Parathyroid adenoma (tissue), 2 donors: ENCODE data around the gene MCU.
A peak's percentile ranks its signal among the peaks of the same experiment; 100 is the strongest.
"Not testable (repeated sequence)": the region's sequence is repeated elsewhere in the genome, so short reads cannot be mapped to it uniquely, and the experiment has no call there.

Experiments
- H2AFZ ChIP-seq: fragments of 300-600 bp; sonication (generic); one replicate; pipeline ENCODE4 v1.7.0; 2017; ENCODE audit warnings: antibody characterized with exemption, mild to moderate bottlenecking
- H3K27ac ChIP-seq: fragments of 300-600 bp; sonication (generic); one replicate; pipeline ENCODE4 v1.7.0; 2017
- H3K27me3 ChIP-seq: fragments of 300-600 bp; sonication (generic); one replicate; pipeline ENCODE4 v1.7.0; 2017; ENCODE audit warnings: low read length; ENCODE audit not compliant: control insufficient read depth, insufficient read depth
- H3K36me3 ChIP-seq: fragments of 300-600 bp; sonication (generic); one replicate; pipeline ENCODE4 v1.7.0; 2017; ENCODE audit warnings: low read length; ENCODE audit not compliant: control insufficient read depth, insufficient read depth
- H3K4me1 ChIP-seq: fragments of 300-600 bp; sonication (generic); one replicate; pipeline ENCODE4 v1.7.0; 2017; ENCODE audit warnings: control low read depth
- H3K4me2 ChIP-seq: fragments of 300-600 bp; sonication (generic); one replicate; pipeline ENCODE4 v1.7.0; 2017; ENCODE audit warnings: low read length
- H3K4me3 ChIP-seq: fragments of 300-600 bp; sonication (generic); one replicate; pipeline ENCODE4 v1.7.0; 2017; ENCODE audit warnings: low read depth, low read length
- H3K79me2 ChIP-seq: fragments of 300-600 bp; sonication (generic); one replicate; pipeline ENCODE4 v1.7.0; 2017; ENCODE audit warnings: control low read depth
- H3K9ac ChIP-seq: fragments of 300-600 bp; sonication (generic); one replicate; pipeline ENCODE4 v1.7.0; 2017; ENCODE audit warnings: mild to moderate bottlenecking
- H3K9me3 ChIP-seq: fragments of 300-600 bp; sonication (generic); one replicate; pipeline ENCODE4 v1.7.0; 2017; ENCODE audit warnings: low read length; ENCODE audit not compliant: control insufficient read depth
- TF ChIP-seq, protein P1 (sequence below): fragments of 300-600 bp; sonication (generic); IDR thresholded peaks from one replicate; pipeline ENCODE4 v1.7.0; 2017; ENCODE audit warnings: antibody characterized with exemption, mild to moderate bottlenecking
- donor health status: primary hyperparathyroidism.

MCU gene

DNA sequence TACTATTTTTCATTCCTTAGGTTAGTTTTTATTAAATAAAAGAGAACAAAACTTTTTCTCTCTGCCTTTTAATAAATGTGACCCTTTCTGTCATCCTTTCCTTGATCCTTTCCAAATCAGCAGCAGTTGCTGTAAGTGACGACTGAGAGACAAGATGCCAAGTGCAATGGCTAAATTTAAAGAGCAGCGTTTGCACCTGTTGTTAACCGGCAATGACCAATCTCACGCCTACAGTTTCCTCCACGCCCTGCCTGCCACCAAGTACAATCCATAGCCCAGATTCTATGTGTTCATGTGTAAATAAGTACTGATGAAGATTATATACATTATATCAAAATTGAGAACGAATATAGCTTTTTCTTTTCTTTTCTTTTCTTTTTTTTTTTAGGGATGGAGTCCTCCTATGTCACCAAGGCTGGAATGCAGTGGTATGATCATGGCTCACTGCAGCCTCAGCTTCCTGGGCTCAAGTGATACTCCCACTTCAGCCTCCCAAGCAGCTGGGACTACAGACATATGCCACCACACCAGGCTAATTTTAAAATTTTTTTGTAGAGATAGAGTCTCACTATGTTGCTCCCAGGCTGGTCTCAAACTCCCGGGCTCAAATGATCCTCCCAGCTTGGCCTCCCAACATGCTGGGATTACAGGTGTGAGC lies 6.5 kb upstream of the MCU start:
- no peaks in the 10 kb centered on the region for H3K27me3 ChIP-seq
- H3K4me1 ChIP-seq = no peaks in the 10 kb centered on the region
- H3K4me2 ChIP-seq = no peak overlapping the region
- H3K27ac ChIP-seq = no peak overlapping the region
- H3K9me3 ChIP-seq = no peaks in the 10 kb centered on the region
- no peaks in the 10 kb centered on the region for H3K36me3 ChIP-seq
- no peak overlapping the region for H3K4me3 ChIP-seq
- TF ChIP-seq, protein P1, sequence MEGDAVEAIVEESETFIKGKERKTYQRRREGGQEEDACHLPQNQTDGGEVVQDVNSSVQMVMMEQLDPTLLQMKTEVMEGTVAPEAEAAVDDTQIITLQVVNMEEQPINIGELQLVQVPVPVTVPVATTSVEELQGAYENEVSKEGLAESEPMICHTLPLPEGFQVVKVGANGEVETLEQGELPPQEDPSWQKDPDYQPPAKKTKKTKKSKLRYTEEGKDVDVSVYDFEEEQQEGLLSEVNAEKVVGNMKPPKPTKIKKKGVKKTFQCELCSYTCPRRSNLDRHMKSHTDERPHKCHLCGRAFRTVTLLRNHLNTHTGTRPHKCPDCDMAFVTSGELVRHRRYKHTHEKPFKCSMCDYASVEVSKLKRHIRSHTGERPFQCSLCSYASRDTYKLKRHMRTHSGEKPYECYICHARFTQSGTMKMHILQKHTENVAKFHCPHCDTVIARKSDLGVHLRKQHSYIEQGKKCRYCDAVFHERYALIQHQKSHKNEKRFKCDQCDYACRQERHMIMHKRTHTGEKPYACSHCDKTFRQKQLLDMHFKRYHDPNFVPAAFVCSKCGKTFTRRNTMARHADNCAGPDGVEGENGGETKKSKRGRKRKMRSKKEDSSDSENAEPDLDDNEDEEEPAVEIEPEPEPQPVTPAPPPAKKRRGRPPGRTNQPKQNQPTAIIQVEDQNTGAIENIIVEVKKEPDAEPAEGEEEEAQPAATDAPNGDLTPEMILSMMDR = no peak
- no peaks in the 10 kb centered on the region for H3K79me2 ChIP-seq
- no peak overlapping the region for H3K9ac ChIP-seq
- no peak overlapping the region for H2AFZ ChIP-seq

DNA sequence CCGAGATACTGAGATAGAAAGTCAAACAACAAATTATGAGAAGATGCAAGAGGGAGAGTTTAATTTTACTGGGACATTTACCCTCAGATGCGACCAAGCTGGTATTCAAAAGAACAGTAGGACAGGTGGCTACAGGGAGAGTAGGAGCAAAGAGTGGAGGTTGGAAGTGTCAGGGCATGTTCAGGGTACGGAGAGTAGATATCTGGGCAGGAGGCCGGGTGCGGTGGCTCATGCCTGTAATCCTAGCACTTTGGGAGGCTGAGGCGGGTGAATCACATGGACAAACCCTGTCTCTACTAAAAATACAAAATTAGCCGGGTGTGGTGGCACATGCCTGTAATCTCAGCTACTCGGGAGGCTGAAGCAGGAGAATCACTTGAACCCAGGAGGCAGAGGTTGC lies 5.5 kb upstream of the MCU start:
- H3K9me3 ChIP-seq, H3K27ac ChIP-seq, H3K27me3 ChIP-seq, H2AFZ ChIP-seq, H3K9ac ChIP-seq, H3K4me2 ChIP-seq, H3K36me3 ChIP-seq, H3K4me1 ChIP-seq, H3K4me3 ChIP-seq, H3K79me2 ChIP-seq: not testable (repeated sequence)

DNA sequence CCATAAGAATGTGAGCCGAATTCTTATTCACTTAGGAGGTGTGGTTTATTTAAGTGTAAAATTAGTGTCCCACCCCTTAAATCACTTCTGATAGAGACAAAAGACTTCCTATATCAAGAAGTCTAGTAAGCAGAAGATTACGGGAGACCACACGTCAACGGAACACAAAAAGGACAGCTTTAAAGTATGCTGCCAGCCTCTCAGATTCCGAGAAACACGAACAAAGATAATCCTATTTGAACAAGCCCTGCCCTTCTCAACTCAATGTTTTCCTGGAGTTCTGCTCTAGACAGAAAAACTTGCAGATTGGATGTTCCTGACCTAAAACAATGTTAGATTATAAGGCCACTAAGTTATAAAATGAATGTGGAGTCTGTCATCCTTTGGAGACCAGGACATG lies 4.9 kb upstream of the MCU start:
- no peak overlapping the region for H2AFZ ChIP-seq
- H3K4me3 ChIP-seq = no peak overlapping the region
- no peaks in the 10 kb centered on the region for H3K4me1 ChIP-seq
- H3K27ac ChIP-seq = no peak overlapping the region
- H3K9me3 ChIP-seq = no peaks in the 10 kb centered on the region
- TF ChIP-seq, protein P1 = no peak
- no peaks in the 10 kb centered on the region for H3K36me3 ChIP-seq
- no peak overlapping the region for H3K9ac ChIP-seq
- no peak overlapping the region for H3K4me2 ChIP-seq
- H3K27me3 ChIP-seq = no peaks in the 10 kb centered on the region
- no peaks in the 10 kb centered on the region for H3K79me2 ChIP-seq

DNA sequence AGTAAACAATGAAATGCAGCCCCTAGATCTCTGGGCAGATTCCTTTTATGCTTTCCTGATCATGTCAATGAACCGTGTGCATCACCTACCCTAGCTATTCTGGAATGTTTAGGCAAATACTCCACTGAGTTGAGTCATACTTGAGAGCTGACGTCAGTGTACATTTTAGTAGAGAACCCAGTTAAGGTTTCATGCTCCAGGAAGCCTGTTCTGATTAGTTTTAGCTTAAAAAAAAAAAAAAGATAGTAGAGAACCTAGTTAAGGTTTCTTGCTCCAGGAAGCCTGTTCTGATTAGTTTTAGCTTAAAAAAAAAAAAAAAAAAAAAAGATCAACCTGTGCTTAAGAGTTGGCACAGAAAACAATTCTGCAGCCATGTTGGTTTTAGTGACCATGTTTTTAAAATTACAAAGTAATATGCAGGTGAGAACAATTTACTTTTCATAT lies 3.7 kb upstream of the MCU start:
- no peaks in the 10 kb centered on the region for H3K36me3 ChIP-seq
- peak overlapping the region; percentile 37 for H3K4me3 ChIP-seq
- no peaks in the 10 kb centered on the region for H3K9me3 ChIP-seq
- no peaks in the 10 kb centered on the region for H3K4me1 ChIP-seq
- H3K27me3 ChIP-seq = no peaks in the 10 kb centered on the region
- TF ChIP-seq, protein P1 = no peak
- H3K9ac ChIP-seq = no peak overlapping the region
- peak overlapping the region; percentile 16 for H2AFZ ChIP-seq
- H3K4me2 ChIP-seq = peak overlapping the region; percentile 56
- H3K79me2 ChIP-seq = peaks cover 3% of the 10 kb centered on the region
- H3K27ac ChIP-seq = no peak overlapping the region

DNA sequence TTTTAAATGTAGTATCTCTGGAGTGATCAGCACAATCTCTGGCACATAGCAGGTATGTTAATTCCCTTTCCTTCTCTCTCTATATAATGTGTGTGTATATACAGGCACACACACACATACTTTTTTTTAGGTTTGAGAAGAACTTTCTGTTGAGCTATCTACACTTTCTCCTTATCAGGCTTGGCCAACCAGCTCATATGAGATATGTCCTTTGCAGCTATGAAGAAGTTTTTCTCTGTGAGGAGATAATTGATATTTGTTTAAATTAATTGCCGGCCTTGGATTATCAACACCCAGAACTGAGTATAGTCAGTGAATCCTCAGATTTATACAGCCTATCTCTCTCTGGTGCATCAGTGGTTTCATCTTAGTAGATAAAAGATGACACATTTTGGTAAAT lies 2.3 kb upstream of the MCU start:
- H3K79me2 ChIP-seq = peaks cover 9% of the 10 kb centered on the region

More for the DNA sequence above, 2.3 kb upstream of the MCU start:
- Histone ChIP-seq H3K4me3 (no peak overlapping the region), H3K4me2 (no peak overlapping the region), H3K27me3 (no peaks in the 10 kb centered on the region), H3K4me1 (no peaks in the 10 kb centered on the region), H3K36me3 (no peaks in the 10 kb centered on the region), H3K27ac (no peak overlapping the region), H3K9me3 (no peaks in the 10 kb centered on the region), H3K9ac (no peak overlapping the region), H2AFZ (no peak overlapping the region)
- TF ChIP-seq, protein P1 = no peak
